NCI-H2081 (cell line): ENCODE results near the gene OR6Y1.
A peak's percentile ranks its signal among the peaks of the same experiment; 100 is the strongest.

ENCODE experiments used
- DNase-seq, 2 experiments: peaks; one replicate each; lab custom pipeline; 2025; lab: John Stamatoyannopoulos, UW

OR6Y1 gene

GRCh38 chr1:158506369-158506987 lies 47.7 kb downstream of the OR6Y1 start:
- DNase-seq: no peak

- DNase-seq: peak in 1 of 2 experiments; percentile 20
Observed at GRCh38 chr1:158496374-158496773, 57.8 kb downstream of the OR6Y1 start.

GRCh38 chr1:158494796-158495195 lies 59.4 kb downstream of the OR6Y1 start:
- no peak for DNase-seq
